M059J (cell line): ENCODE results near the gene F2. TPM values are rescaled to one million over a fixed set of nuclear protein-coding genes. Genes with fewer than 3 reads are reported as not detected.
"Not testable (repeated sequence)": the region's sequence is repeated elsewhere in the genome, so short reads cannot be mapped to it uniquely, and the experiment has no call there.

ENCODE experiments used
- DNase-seq: peaks from one replicate; pipeline ENCODE4 v3.0.0-alpha.2; 2012; ENCODE audit warnings: low read depth
- total RNA-seq: library from RNA; depleted of rRNA; stranded (reverse); fragments of >200 nt; shearing (Covaris generic); gene quantifications from 2 replicates; pipeline ENCODE4 v1.2.3, GENCODE V29; 2014

Gene F2
- total RNA-seq, 1 experiment from 2014 or later = not detected

- not testable (repeated sequence) for DNase-seq
These were observed 1.2 kb upstream of the F2 start for GRCh38 chr11:46717825-46718154.

- DNase-seq = peak; percentile 42
These were observed 626 bp upstream of the F2 start for GRCh38 chr11:46718155-46719019.

- no peak for DNase-seq
These were observed 668 bp downstream of the F2 start for GRCh38 chr11:46719543-46720218.

- DNase-seq = no peak
These were observed 2.3 kb downstream of the F2 start for GRCh38 chr11:46721286-46721685.

- DNase-seq = no peak
These were observed 3.7 kb downstream of the F2 start for GRCh38 chr11:46722566-46723358.

- no peak for DNase-seq
These were observed 4.3 kb downstream of the F2 start for GRCh38 chr11:46723359-46723680.

- no peak for DNase-seq
These were observed 5.1 kb downstream of the F2 start for GRCh38 chr11:46724088-46724487.

GRCh38 chr11:46725338-46726205 is 6.6 kb downstream of the F2 start:
- no peak for DNase-seq

- DNase-seq = no peak
These were observed 7.3 kb downstream of the F2 start for GRCh38 chr11:46726206-46726862.

- no peak for DNase-seq
These were observed 9.1 kb downstream of the F2 start for GRCh38 chr11:46727952-46728658.

- no peak for DNase-seq
These were observed 9.6 kb downstream of the F2 start for GRCh38 chr11:46728659-46729040.

GRCh38 chr11:46729110-46730027 is 10.4 kb downstream of the F2 start:
- no peak for DNase-seq

- no peak for DNase-seq
These were observed 12.5 kb downstream of the F2 start for GRCh38 chr11:46731545-46731944.

- DNase-seq = no peak
These were observed 14.2 kb downstream of the F2 start for GRCh38 chr11:46733234-46733633.

GRCh38 chr11:46736146-46736545 is 17.1 kb downstream of the F2 start:
- no peak for DNase-seq

GRCh38 chr11:46736615-46737014 is 17.6 kb downstream of the F2 start:
- peak; percentile 27 for DNase-seq

GRCh38 chr11:46737699-46738098 is 18.7 kb downstream of the F2 start:
- no peak for DNase-seq

GRCh38 chr11:46738887-46739286 is 19.9 kb downstream of the F2 start:
- no peak for DNase-seq
